Right cardiac atrium (tissue), 5 donors: ENCODE data around the gene PASK. TPM values are rescaled to one million over a fixed set of nuclear protein-coding genes. Genes with fewer than 3 reads are reported as not detected.
A peak's percentile ranks its signal among the peaks of the same experiment; 100 is the strongest.
"Not testable (repeated sequence)": the region's sequence is repeated elsewhere in the genome, so short reads cannot be mapped to it uniquely, and the experiment has no call there.

ENCODE experiments used
- ATAC-seq, 2 donors: fragments of 200-7000 bp; cut with Tn5 transposase; one replicate each; pipeline versions ENCODE4 v1.8.0 to v1.9.1; 2020; ENCODE audit warnings: moderate library complexity in 2 of 2, mild to moderate bottlenecking in 1 of 2
- DNase-seq, 3 donors: peaks; one replicate each; pipeline ENCODE4 v3.0.0-alpha.2; 2020
- H3K27ac ChIP-seq: one replicate; pipeline ENCODE4 v1.5.1; 2013; ENCODE audit warnings: mild to moderate bottlenecking, low read length, control low read depth, moderate library complexity
- H3K27me3 ChIP-seq: one replicate; pipeline ENCODE4 v1.6.1; 2013; ENCODE audit not compliant: control insufficient read depth, insufficient read depth
- H3K4me1 ChIP-seq: one replicate; pipeline ENCODE4 v1.6.1; 2013; ENCODE audit warnings: low read length; ENCODE audit not compliant: control insufficient read depth, insufficient read depth
- H3K4me3 ChIP-seq: one replicate; pipeline ENCODE4 v1.5.1; 2013; ENCODE audit warnings: low read length, control low read depth
- H3K9me3 ChIP-seq: one replicate; pipeline ENCODE4 v1.6.1; 2013; ENCODE audit warnings: low read length; ENCODE audit not compliant: control insufficient read depth
- WGBS: extraction: QIAGEN DNeasy Blood & Tissue Kit; methylation state at CpG from one replicate; pipeline ENCODE4 v1.1.7; 2013; 5-methylcytosine and 5-hydroxymethylcytosine counted together
- intact Hi-C, 4 donors: fragments of 100-400 bp; cut with DNase I; formaldehyde crosslinking; loops; one replicate each; pipeline versions ENCODE4 v1.11.0 to v1.14.0; 2022 to 2023
- polyA plus RNA-seq: library from polyadenylated mRNA; stranded (reverse); fragments of 200-250 nt; gene quantifications from one replicate; pipeline ENCODE4 v1.2.3, GENCODE V29; 2013
- total RNA-seq, 4 donors: library from RNA; stranded (reverse); fragmentation: NEBNext Ultra II Directional; extraction: Animal tissue kit (Norgen Biotek cat#: 25700); gene quantifications; one replicate each; pipeline ENCODE4 v1.2.1, GENCODE V29; 2021
- donor health status: healthy with polysubstance abuse.
- donor health status: DM: no; HTN: yes; CAD: no.
- donor health status: DM: no; HTN: no; CAD: no.
- donor health status: DM: no; HTN: yes; CAD: no; lungs with severe emphysema.
- donor health status: DM: yes; HTN: yes; CAD: no.

The PASK gene
- total and polyA plus RNA-seq, 5 donors: 1.1 to 5.3 (median 2.9) TPM

DNA sequence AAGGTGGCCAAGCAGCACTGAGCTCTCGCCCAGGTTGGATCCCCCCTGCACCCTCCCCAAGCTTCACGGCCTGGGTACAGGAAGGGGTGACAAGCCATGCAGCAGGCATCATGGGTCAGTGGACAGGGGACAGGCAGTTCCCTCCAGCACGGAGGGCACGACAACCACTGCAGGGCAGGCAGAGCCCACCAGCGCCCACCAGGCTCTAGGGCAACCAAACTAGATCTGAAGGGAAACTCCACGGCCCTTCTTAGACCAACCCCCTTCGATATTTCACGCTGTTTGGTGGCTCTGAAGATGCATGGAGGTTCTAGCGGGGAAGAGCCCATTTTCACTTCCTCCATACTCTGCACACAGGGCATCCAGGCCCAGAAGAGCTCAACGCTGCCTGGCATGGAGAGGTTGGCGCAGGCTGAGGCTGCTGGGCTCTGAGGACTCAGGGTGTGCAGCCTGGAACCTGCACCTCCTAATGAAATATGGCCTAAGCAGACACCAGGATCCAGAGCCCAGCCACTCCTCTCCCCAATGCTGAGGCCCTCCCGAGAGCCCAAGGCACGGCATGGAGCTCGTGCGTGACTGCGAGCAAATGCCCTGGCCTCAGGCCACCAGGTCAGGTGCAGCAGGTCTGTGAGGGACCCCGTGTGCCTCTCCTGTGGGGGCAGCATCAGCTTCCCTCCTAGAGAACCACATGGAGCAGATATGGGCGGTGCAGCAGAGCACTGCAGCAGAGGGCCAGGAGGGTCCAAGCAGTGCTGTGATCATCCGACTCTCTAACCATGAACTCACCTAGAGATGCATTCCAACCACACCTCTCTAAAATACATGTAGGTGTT, 38.4 kb downstream of the PASK start:
- no peak overlapping the region for H3K27ac ChIP-seq
- no peak for DNase-seq
- 89% methylated on average over 19 of the region's 19 CpGs for WGBS
- H3K27me3 ChIP-seq: no peaks in the 10 kb centered on the region
- no peaks in the 10 kb centered on the region for H3K9me3 ChIP-seq
- no peak overlapping the region for H3K4me3 ChIP-seq
- no peaks in the 10 kb centered on the region for H3K4me1 ChIP-seq
- peak; percentile 15 to 31 for ATAC-seq
- intact Hi-C loops: no loop called here

GRCh38 chr2:241110089-241110606, 39.1 kb downstream of the PASK start:
- intact Hi-C loops: no loop called here

GRCh38 chr2:241109210-241110088, 39.8 kb downstream of the PASK start:
- Histone ChIP-seq H3K9me3 (no peaks in the 10 kb centered on the region), H3K27me3 (no peaks in the 10 kb centered on the region), H3K4me3 (no peak overlapping the region), H3K27ac (no peak overlapping the region), H3K4me1 (no peaks in the 10 kb centered on the region)
- WGBS: 85% methylated on average over 14 of the region's 14 CpGs
- DNase-seq (no peak), ATAC-seq (no peak)
- intact Hi-C loops: loop anchor here in 1 of 4 donors (10.0 kb wide), 1 partner anchor 105 kb away; no protein-coding TSS in a partner anchor

More at GRCh38 chr2:241110089-241110606, 39.1 kb downstream of the PASK start:
- Histone ChIP-seq H3K27me3 (no peaks in the 10 kb centered on the region), H3K4me3 (no peak overlapping the region), H3K4me1 (no peaks in the 10 kb centered on the region), H3K27ac (no peak overlapping the region), H3K9me3 (no peaks in the 10 kb centered on the region)
- DNase-seq (no peak), ATAC-seq (peak in 1 of 2 donors; percentile 19)
- 90% methylated on average over 9 of the region's 9 CpGs for WGBS

GRCh38 chr2:241108271-241109209, 40.7 kb downstream of the PASK start:
- Histone ChIP-seq H3K27ac (no peak overlapping the region), H3K27me3 (no peaks in the 10 kb centered on the region), H3K9me3 (no peaks in the 10 kb centered on the region), H3K4me3 (no peak overlapping the region), H3K4me1 (no peaks in the 10 kb centered on the region)
- WGBS: 75% methylated on average over 35 of the region's 35 CpGs
- ATAC-seq (no peak), DNase-seq (peak in 1 of 3 donors; percentile 60)
- intact Hi-C loops: loop anchor here in 1 of 4 donors (10.0 kb wide), 1 partner anchor 106 kb away; no protein-coding TSS in a partner anchor

- 95% methylated on average over 9 of the region's 9 CpGs for WGBS
- DNase-seq: no peak
These were observed 42.1 kb downstream of the PASK start for GRCh38 chr2:241107031-241107783.

GRCh38 chr2:241105641-241106040, 43.6 kb downstream of the PASK start:
- no peaks in the 10 kb centered on the region for H3K9me3 ChIP-seq
- WGBS: 35% methylated on average over 3 of the region's 3 CpGs
- peak in 1 of 3 donors; percentile 53 for DNase-seq
- H3K27me3 ChIP-seq: no peaks in the 10 kb centered on the region
- intact Hi-C loops: loop anchor here in 1 of 4 donors (10.0 kb wide), 1 partner anchor 109 kb away; no protein-coding TSS in a partner anchor
- no peak overlapping the region for H3K4me3 ChIP-seq
- peaks cover 7% of the 10 kb centered on the region for H3K4me1 ChIP-seq
- no peak overlapping the region for H3K27ac ChIP-seq
- no peak for ATAC-seq

More at GRCh38 chr2:241107031-241107783, 42.1 kb downstream of the PASK start:
- intact Hi-C loops: loop anchor here in 1 of 4 donors (10.0 kb wide), 1 partner anchor 108 kb away; no protein-coding TSS in a partner anchor
- no peak for ATAC-seq
- no peak overlapping the region for H3K4me3 ChIP-seq
- H3K27me3 ChIP-seq: no peaks in the 10 kb centered on the region
- no peaks in the 10 kb centered on the region for H3K9me3 ChIP-seq
- H3K27ac ChIP-seq: no peak overlapping the region
- peaks cover 3% of the 10 kb centered on the region for H3K4me1 ChIP-seq

GRCh38 chr2:241104611-241105010, 44.7 kb downstream of the PASK start:
- not testable (repeated sequence) for DNase-seq, H3K27me3 ChIP-seq, H3K4me1 ChIP-seq, H3K27ac ChIP-seq, ATAC-seq, H3K9me3 ChIP-seq, H3K4me3 ChIP-seq
- 97% methylated on average over 10 of the region's 10 CpGs for WGBS
- intact Hi-C loops: loop anchor here in 1 of 4 donors (10.0 kb wide), 1 partner anchor 110 kb away; no protein-coding TSS in a partner anchor

DNA sequence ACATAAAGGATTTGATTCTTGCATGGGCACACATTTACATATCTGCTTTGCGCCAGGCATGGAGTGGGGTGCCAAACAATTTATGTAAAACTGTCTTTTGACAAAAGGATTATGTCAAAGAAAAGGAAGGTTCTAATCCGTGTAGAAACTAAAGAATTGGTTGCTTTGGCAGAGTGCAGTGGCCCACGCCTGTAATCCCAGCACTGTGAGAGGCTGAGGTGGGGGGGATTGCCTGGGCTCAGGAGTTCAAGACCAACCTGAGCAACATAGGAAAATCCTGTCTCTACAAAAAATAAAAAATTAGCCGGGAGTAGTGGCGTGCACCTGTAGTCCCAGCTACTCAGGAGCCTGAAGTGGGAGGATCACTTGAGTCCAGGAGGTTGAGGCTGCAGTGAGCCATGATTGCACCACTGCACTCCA, 46.1 kb downstream of the PASK start:
- H3K27ac ChIP-seq: no peak overlapping the region
- no peak for DNase-seq
- no peaks in the 10 kb centered on the region for H3K9me3 ChIP-seq
- intact Hi-C loops: loop anchor here in 1 of 4 donors (10.0 kb wide), 1 partner anchor 112 kb away; no protein-coding TSS in a partner anchor
- ATAC-seq: no peak
- H3K4me3 ChIP-seq: peak overlapping the region; percentile 69
- H3K4me1 ChIP-seq: peaks cover 7% of the 10 kb centered on the region
- H3K27me3 ChIP-seq: no peaks in the 10 kb centered on the region
- WGBS: 59% methylated on average over 5 of the region's 5 CpGs

GRCh38 chr2:241102239-241102803, 47.0 kb downstream of the PASK start, which contains the start of gene MTERF4:
Gene MTERF4, minus strand, starts transcription at chr2:241102287. Its CDS starts 14 bp downstream, at chr2:241102273.
- Histone ChIP-seq H3K4me1 (peaks cover 7% of the 10 kb centered on the region), H3K27me3 (no peaks in the 10 kb centered on the region), H3K9me3 (no peaks in the 10 kb centered on the region), H3K27ac (peak within 1 kb of the TSS; percentile 40), H3K4me3 (peak within 1 kb of the TSS; percentile 69)
- intact Hi-C loops: loop anchor here in 1 of 4 donors (10.0 kb wide), 1 partner anchor 112 kb away; no protein-coding TSS in a partner anchor
- peak; percentile 98 to 99 for ATAC-seq
- under 1% methylated on average over 56 of the region's 56 CpGs for WGBS
- peak; percentile 86 to 95 (median 94) for DNase-seq
